Heart right ventricle (tissue), 16 donors: Measurements from ENCODE around the gene RAB20. TPM values are rescaled to one million over a fixed set of nuclear protein-coding genes. Genes with fewer than 3 reads are reported as not detected.

Experiments
- ATAC-seq, 8 donors: fragments of 200-7000 bp; cut with Tn5 transposase; one replicate each; pipeline ENCODE4 v1.9.1; 2020; ENCODE audit warnings: mild to moderate bottlenecking in 8 of 8, moderate library complexity in 8 of 8, moderate number of reproducible peaks in 1 of 8
- DNase-seq, 2 donors: peaks; one replicate each; pipeline ENCODE4 v3.0.0-alpha.2; 2020
- H3K27ac ChIP-seq, 10 donors: fragments of 200-600 bp; sonication (generic) in 2 of 10; one replicate each; pipeline versions ENCODE4 v1.5.0 to v1.8.0; 2020 to 2022; ENCODE audit warnings: mild to moderate bottlenecking in 3 of 10
- H3K27me3 ChIP-seq, 7 donors: fragments of 200-600 bp; one replicate each; pipeline ENCODE4 v1.8.0; 2021 to 2022; ENCODE audit warnings: mild to moderate bottlenecking in 2 of 7
- H3K36me3 ChIP-seq, 9 donors: fragments of 200-600 bp; sonication (generic) in 1 of 9; one replicate each; pipeline versions ENCODE4 v1.5.0 to v1.8.0; 2020 to 2022; ENCODE audit warnings: mild to moderate bottlenecking in 2 of 9
- H3K4me1 ChIP-seq, 9 donors: fragments of 200-600 bp; sonication (generic) in 1 of 9; one replicate each; pipeline versions ENCODE4 v1.5.0 to v1.8.0; 2020 to 2022; ENCODE audit warnings: mild to moderate bottlenecking in 4 of 9
- H3K4me3 ChIP-seq, 10 donors: fragments of 200-600 bp; sonication (generic) in 2 of 10; one replicate each; pipeline versions ENCODE4 v1.5.0 to v1.8.0; 2020 to 2022; ENCODE audit warnings: mild to moderate bottlenecking in 7 of 10, moderate library complexity in 2 of 10
- H3K9me3 ChIP-seq, 11 donors: fragments of 200-600 bp in 10 of 11; sonication (generic) in 2 of 11; one replicate each; pipeline versions ENCODE4 v1.5.0 to v1.8.0; 2013 to 2022; ENCODE audit warnings: mild to moderate bottlenecking in 2 of 11, control low read depth in 1 of 11, moderate library complexity in 1 of 11
- WGBS, 2 donors: extraction: QIAGEN DNeasy Blood & Tissue Kit; methylation state at CpG; one replicate each; pipeline ENCODE4 v1.1.7; 2013; ENCODE audit warnings: inconsistent platforms in 1 of 2; 5-methylcytosine and 5-hydroxymethylcytosine counted together
- intact Hi-C, 10 donors: fragments of 100-400 bp; cut with DNase I; formaldehyde crosslinking; loops; one replicate each; pipeline versions ENCODE4 v1.11.1 to v1.14.2; 2022
- polyA plus RNA-seq, 2 donors: library from polyadenylated mRNA; stranded (reverse); fragments of 200-250 nt; gene quantifications; one replicate each; pipeline ENCODE4 v1.2.3, GENCODE V29; 2013
- total RNA-seq, 10 donors: library from RNA; stranded (reverse); fragmentation: NEBNext Ultra II Directional in 3 of 10; extraction: Animal tissue kit (Norgen Biotek cat#: 25700) in 3 of 10; gene quantifications; one replicate each; pipeline versions ENCODE4 v1.2.1 to v1.2.4, GENCODE V29; 2021 to 2023
- TF ChIP-seq, protein P1 (sequence below), 9 donors: fragments of 200-600 bp; sonication (generic) in 2 of 9; IDR thresholded peaks; one replicate each; pipeline versions ENCODE4 v1.5.0 to v1.8.0; 2021 to 2022; ENCODE audit warnings: antibody characterized with exemption in 9 of 9, mild to moderate bottlenecking in 5 of 9, moderate library complexity in 1 of 9
- donor health status: Arrhythmogenic right ventricular cardiomyopathy.
- donor health status: ischemic (EF 13 %, LVEDD 7.1; RV severe dilation, severe dysfunction).
- donor health status: healthy with polysubstance abuse.
- donor health status: DM: no; HTN: yes; CAD: no.
- donor health status: DM: no; HTN: no; CAD: no.
- donor health status: ischemic (EF 25% LVEDD 6.9; RV normal size, moderate dysfunction).
- donor health status: ischemic (EF 25% LVEDD 5.7; RV mildly dilated, moderate dysfunction).
- donor health status: healthy.
- donor health status: DM: yes; HTN: yes; CAD: no.
- donor health status: Ischemic cardiomyopathy.
- donor health status: ischemic (EF 35%, LVEDD 5.7; RV mildly dilated, moderate dysfunction).
- donor health status: nonischemic (EF 11% LVEDD 7.7; RV severe dilation, severe dysfunction).
- donor health status: DM: yes; HTN: yes; CAD: no.
- donor health status: PGD.
- donor health status: ischemic (EF 29% LVEDD 5.4; RV normal size, mild dysfunction).
- donor health status: nonischemic (EF 23%, LVEDD 6.1; RV moderate dilation, normal function).

RAB20 gene
- total and polyA plus RNA-seq, 12 donors = 5.4 to 40.8 (median 12.5) TPM

GRCh38 chr13:110523838-110524540, 37.5 kb downstream of the RAB20 start:
- peaks cover 25 to 91% (median 54%) of the 10 kb centered on the region in 9 donors for H3K4me1 ChIP-seq
- DNase-seq (no peak), ATAC-seq (peak in 2 of 8 donors; percentile 0 to 6)
- H3K4me3 ChIP-seq = no peak overlapping the region
- H3K27me3 ChIP-seq = no peaks in the 10 kb centered on the region
- TF ChIP-seq, protein P1, sequence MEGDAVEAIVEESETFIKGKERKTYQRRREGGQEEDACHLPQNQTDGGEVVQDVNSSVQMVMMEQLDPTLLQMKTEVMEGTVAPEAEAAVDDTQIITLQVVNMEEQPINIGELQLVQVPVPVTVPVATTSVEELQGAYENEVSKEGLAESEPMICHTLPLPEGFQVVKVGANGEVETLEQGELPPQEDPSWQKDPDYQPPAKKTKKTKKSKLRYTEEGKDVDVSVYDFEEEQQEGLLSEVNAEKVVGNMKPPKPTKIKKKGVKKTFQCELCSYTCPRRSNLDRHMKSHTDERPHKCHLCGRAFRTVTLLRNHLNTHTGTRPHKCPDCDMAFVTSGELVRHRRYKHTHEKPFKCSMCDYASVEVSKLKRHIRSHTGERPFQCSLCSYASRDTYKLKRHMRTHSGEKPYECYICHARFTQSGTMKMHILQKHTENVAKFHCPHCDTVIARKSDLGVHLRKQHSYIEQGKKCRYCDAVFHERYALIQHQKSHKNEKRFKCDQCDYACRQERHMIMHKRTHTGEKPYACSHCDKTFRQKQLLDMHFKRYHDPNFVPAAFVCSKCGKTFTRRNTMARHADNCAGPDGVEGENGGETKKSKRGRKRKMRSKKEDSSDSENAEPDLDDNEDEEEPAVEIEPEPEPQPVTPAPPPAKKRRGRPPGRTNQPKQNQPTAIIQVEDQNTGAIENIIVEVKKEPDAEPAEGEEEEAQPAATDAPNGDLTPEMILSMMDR (IDR thresholded peaks at IDR 0.05) = no peak
- WGBS, 2 donors = 77 to 78% methylated on average over 17 of the region's 17 CpGs
- intact Hi-C loops = loop anchor here in 3 of 10 donors (2.0 to 5.0 kb wide), 2 partner anchors 37 to 38 kb away; partner anchors contain the start of gene RAB20 (in 3 of the 3)
- H3K9me3 ChIP-seq = no peaks in the 10 kb centered on the region
- H3K36me3 ChIP-seq = peaks cover 0 to 10% (median 3%) of the 10 kb centered on the region in 9 donors
- H3K27ac ChIP-seq = peak overlapping the region; percentile 59 to 92 (median 85)

- peaks cover 21 to 91% (median 49%) of the 10 kb centered on the region in 9 donors for H3K4me1 ChIP-seq
- TF ChIP-seq, protein P1 (IDR thresholded peaks at IDR 0.05) = no peak
- no peak for DNase-seq
Measured at GRCh38 chr13:110523180-110523579, 38.3 kb downstream of the RAB20 start.

DNA sequence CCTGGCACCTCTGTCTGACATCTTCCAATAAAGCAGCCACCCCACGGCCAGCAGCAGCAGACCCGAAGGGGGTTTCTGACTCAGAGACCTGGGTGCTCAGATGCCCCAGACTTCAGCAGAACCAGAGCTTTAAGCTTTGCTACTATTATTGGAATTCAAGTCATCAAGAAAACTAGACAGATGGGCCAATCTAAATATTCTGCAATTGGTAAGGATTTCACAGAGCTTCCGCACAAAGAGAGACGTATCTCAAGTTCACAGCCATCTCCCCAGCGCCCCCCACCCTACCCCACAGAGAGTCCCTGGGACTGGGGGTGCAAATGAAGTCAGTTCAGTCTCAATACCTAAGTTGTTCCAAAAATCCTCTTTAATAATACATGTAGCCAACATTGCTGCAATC, 38.8 kb downstream of the RAB20 start:
- intact Hi-C loops = loop anchor here in 2 of 10 donors (5.0 kb wide), 1 partner anchor 40 kb away; the partner anchor contains the start of gene RAB20 (in 2 of the 2)
- H3K27ac ChIP-seq = peak overlapping the region in 6 of 10 donors; percentile 14 to 87 (median 82)
- ATAC-seq = no peak

More at GRCh38 chr13:110523180-110523579, 38.3 kb downstream of the RAB20 start:
- Histone ChIP-seq H3K27me3 (no peaks in the 10 kb centered on the region), H3K9me3 (no peaks in the 10 kb centered on the region), H3K27ac (peak overlapping the region in 7 of 10 donors; percentile 14 to 92 (median 87)), H3K36me3 (peaks cover 0 to 10% (median 3%) of the 10 kb centered on the region in 9 donors), H3K4me3 (no peak overlapping the region)
- WGBS, 2 donors = 79 to 86% methylated on average over 9 of the region's 9 CpGs
- intact Hi-C loops = loop anchor here in 2 of 10 donors (5.0 kb wide), 1 partner anchor 39 kb away; the partner anchor contains the start of gene RAB20 (in 2 of the 2)
- no peak for ATAC-seq

GRCh38 chr13:110521946-110522345, 39.6 kb downstream of the RAB20 start:
- Histone ChIP-seq H3K27me3 (no peaks in the 10 kb centered on the region), H3K27ac (peak overlapping the region in 6 of 10 donors; percentile 68 to 87 (median 79)), H3K36me3 (peaks cover 0 to 10% (median 3%) of the 10 kb centered on the region in 9 donors), H3K4me1 (peaks cover 17 to 87% (median 41%) of the 10 kb centered on the region in 9 donors), H3K9me3 (no peaks in the 10 kb centered on the region), H3K4me3 (no peak overlapping the region)
- 86 to 92% methylated on average over 7 of the region's 7 CpGs for WGBS, 2 donors
- intact Hi-C loops = loop anchor here in 2 of 10 donors (5.0 kb wide), 1 partner anchor 40 kb away; the partner anchor contains the start of gene RAB20 (in 2 of the 2)
- no peak for ATAC-seq
- no peak for DNase-seq
- TF ChIP-seq, protein P1 (IDR thresholded peaks at IDR 0.05) = no peak

More for the DNA sequence above, 38.8 kb downstream of the RAB20 start:
- TF ChIP-seq, protein P1 (IDR thresholded peaks at IDR 0.05) = no peak
- Histone ChIP-seq H3K4me3 (no peak overlapping the region), H3K36me3 (peaks cover 0 to 10% (median 3%) of the 10 kb centered on the region in 9 donors), H3K27me3 (no peaks in the 10 kb centered on the region), H3K4me1 (peaks cover 21 to 91% (median 47%) of the 10 kb centered on the region in 9 donors), H3K9me3 (no peaks in the 10 kb centered on the region)
- WGBS, 2 donors = 87 to 94% methylated on average over 5 of the region's 5 CpGs
- no peak for DNase-seq
